Endothelial cell (in vitro differentiated cells): Measurements from ENCODE around the gene NADK2. TPM values are rescaled to one million over a fixed set of nuclear protein-coding genes. Genes with fewer than 3 reads are reported as not detected.

Experiments used
- DNase-seq: peaks from one replicate; pipeline ENCODE4 v3.0.0; 2021; ENCODE audit warnings: low spot score
- H3K27ac Mint-ChIP-seq: one replicate; pipeline ENCODE4 v1.8.0; 2021; ENCODE audit warnings: mixed read lengths, inconsistent platforms; ENCODE audit not compliant: unreplicated experiment
- H3K27me3 Mint-ChIP-seq: one replicate; pipeline ENCODE4 v1.8.0; 2021; ENCODE audit warnings: mild to moderate bottlenecking, moderate library complexity, mixed read lengths, inconsistent platforms; ENCODE audit not compliant: unreplicated experiment
- H3K36me3 Mint-ChIP-seq: one replicate; pipeline ENCODE4 v1.8.0; 2021; ENCODE audit warnings: mild to moderate bottlenecking, low read depth, mixed read lengths, inconsistent platforms; ENCODE audit not compliant: unreplicated experiment
- H3K4me1 Mint-ChIP-seq: one replicate; pipeline ENCODE4 v1.8.0; 2021; ENCODE audit warnings: mild to moderate bottlenecking, mixed read lengths, inconsistent platforms; ENCODE audit not compliant: unreplicated experiment
- H3K4me3 Mint-ChIP-seq: one replicate; pipeline ENCODE4 v1.8.0; 2021; ENCODE audit warnings: mild to moderate bottlenecking, mixed read lengths, inconsistent platforms; ENCODE audit not compliant: unreplicated experiment
- H3K9me3 Mint-ChIP-seq: one replicate; pipeline ENCODE4 v1.8.0; 2021; ENCODE audit warnings: mixed read lengths, inconsistent platforms; ENCODE audit not compliant: unreplicated experiment
- CTCF ChIP-seq: fragments of 200-600 bp; sonication (generic); IDR thresholded peaks from one replicate; pipeline ENCODE4 v1.5.0; 2021; ENCODE audit warnings: antibody characterized with exemption; ENCODE audit not compliant: unreplicated experiment
- total RNA-seq: library from RNA; stranded (reverse); fragmentation: NEBNext Ultra II Directional; extraction: Animal tissue kit (Norgen Biotek cat#: 25700); gene quantifications from one replicate; pipeline ENCODE4 v1.2.1, GENCODE V29; 2021; ENCODE audit not compliant: unreplicated experiment

The NADK2 gene
- total RNA-seq, 1 donor from 2014 or later = 27.0 TPM

GRCh38 chr5:36264202-36264760 lies 22.6 kb upstream of the NADK2 start:
- DNase-seq = no peak
- TF ChIP-seq CTCF = no peak
- Mint-ChIP-seq H3K4me3 (no peak overlapping the region), H3K4me1 (no peaks in the 10 kb centered on the region), H3K36me3 (no peaks in the 10 kb centered on the region), H3K27ac (no peak overlapping the region), H3K27me3 (no peaks in the 10 kb centered on the region), H3K9me3 (no peaks in the 10 kb centered on the region)

- no peak for DNase-seq
Measured at GRCh38 chr5:36261186-36261585, 19.5 kb upstream of the NADK2 start.

GRCh38 chr5:36253575-36253974 lies 11.8 kb upstream of the NADK2 start:
- Mint-ChIP-seq H3K36me3 (no peaks in the 10 kb centered on the region), H3K9me3 (no peaks in the 10 kb centered on the region), H3K27ac (no peak overlapping the region), H3K4me1 (no peaks in the 10 kb centered on the region), H3K4me3 (no peak overlapping the region), H3K27me3 (no peaks in the 10 kb centered on the region)
- TF ChIP-seq CTCF = no peak
- DNase-seq = no peak

More at GRCh38 chr5:36261186-36261585, 19.5 kb upstream of the NADK2 start:
- no peaks in the 10 kb centered on the region for H3K9me3 Mint-ChIP-seq
- H3K36me3 Mint-ChIP-seq = no peaks in the 10 kb centered on the region
- no peak overlapping the region for H3K27ac Mint-ChIP-seq
- H3K27me3 Mint-ChIP-seq = no peaks in the 10 kb centered on the region
- no peaks in the 10 kb centered on the region for H3K4me1 Mint-ChIP-seq
- no peak overlapping the region for H3K4me3 Mint-ChIP-seq
- TF ChIP-seq CTCF = no peak

- Mint-ChIP-seq H3K4me1 (no peaks in the 10 kb centered on the region), H3K9me3 (no peaks in the 10 kb centered on the region), H3K27ac (no peak overlapping the region), H3K36me3 (no peaks in the 10 kb centered on the region), H3K4me3 (no peak overlapping the region), H3K27me3 (no peaks in the 10 kb centered on the region)
- no peak for TF ChIP-seq CTCF
- DNase-seq = no peak
Measured at GRCh38 chr5:36252722-36253365, 11.1 kb upstream of the NADK2 start.

- Mint-ChIP-seq H3K9me3 (no peaks in the 10 kb centered on the region), H3K4me1 (no peaks in the 10 kb centered on the region), H3K27ac (no peak overlapping the region), H3K4me3 (no peak overlapping the region), H3K27me3 (no peaks in the 10 kb centered on the region), H3K36me3 (no peaks in the 10 kb centered on the region)
- no peak for TF ChIP-seq CTCF
- no peak for DNase-seq
Measured at GRCh38 chr5:36251218-36251617, 9.5 kb upstream of the NADK2 start.
